GM19351 (cell line): ENCODE data around the gene HDAC1.
"Not testable (repeated sequence)": the region's sequence is repeated elsewhere in the genome, so short reads cannot be mapped to it uniquely, and the experiment has no call there.

Source experiments
- ATAC-seq: cut with Tn5 transposase; IDR thresholded peaks from one replicate; pipeline ENCODE4 v1.9.1; 2021; ENCODE audit warnings: mild to moderate bottlenecking, moderate library complexity; ENCODE audit not compliant: unreplicated experiment

Gene HDAC1

DNA sequence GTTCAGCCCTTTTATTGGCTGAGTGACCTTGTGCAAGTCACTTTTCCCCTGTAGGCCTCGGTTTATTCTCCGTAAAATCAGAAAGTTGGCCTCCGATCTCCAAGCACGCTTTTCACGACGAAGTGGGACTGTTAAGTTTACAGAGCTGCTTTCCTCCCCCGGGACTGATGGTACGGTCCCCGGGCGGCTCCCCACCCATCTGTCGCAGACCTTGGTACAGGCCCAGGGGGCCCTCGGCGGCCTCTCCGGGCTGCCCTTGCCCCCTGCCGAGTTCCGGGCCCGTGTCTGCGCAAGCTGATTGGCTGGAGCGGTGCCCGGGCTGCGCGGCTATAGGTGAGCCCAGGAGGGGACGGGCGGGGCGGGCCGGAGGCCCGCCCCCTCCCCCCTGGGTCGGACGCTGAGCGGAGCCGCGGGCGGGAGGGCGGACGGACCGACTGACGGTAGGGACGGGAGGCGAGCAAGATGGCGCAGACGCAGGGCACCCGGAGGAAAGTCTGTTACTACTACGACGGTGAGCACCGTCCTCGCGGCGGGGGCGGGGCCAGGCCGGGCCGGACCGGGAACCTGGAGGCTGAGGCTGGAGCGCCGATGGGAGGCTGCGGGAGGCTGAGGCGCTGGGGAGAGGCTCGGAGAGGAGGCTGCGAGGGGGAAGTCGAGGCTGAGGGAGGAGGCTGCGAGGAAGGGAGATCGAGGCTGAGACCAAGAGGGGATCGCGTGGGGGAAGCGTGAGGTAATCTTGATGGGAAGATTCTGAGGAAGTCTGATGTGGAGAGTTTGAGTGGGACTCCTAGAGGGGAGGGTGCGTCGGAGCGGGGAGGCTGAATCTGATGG lies at the start of gene HDAC1:
HDAC1 (plus strand) TSS at position 376 of the 831 bp plus-strand sequence; CDS start at position 463, 87 bp downstream.
- peak; percentile 98 for ATAC-seq

DNA sequence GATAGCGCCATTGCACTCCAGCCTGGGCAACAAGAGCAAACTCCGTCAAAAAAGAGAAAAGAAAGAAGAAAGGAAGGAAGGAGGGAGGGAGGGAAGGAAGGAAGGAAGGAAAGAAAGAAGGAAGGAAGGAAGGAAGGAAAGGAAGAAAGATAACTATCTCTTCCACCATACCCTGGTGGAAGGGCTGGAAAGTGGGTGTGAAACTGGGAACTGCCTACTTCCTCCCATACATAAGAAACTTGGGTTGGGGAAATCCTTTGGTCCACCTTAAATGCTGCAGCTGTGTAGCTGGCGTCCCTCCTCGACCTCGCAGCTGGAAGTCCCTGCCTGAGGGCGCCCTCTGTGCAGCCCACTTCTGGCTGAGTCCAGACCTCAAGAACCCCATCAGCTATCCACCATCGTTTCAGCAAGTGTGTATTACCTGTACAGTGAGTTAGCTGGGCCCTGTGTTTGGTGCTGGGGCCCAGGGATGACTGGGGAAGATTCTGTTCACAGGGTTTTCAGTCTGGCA lies 49.5 kb upstream of the HDAC1 start:
- no peak for ATAC-seq

DNA sequence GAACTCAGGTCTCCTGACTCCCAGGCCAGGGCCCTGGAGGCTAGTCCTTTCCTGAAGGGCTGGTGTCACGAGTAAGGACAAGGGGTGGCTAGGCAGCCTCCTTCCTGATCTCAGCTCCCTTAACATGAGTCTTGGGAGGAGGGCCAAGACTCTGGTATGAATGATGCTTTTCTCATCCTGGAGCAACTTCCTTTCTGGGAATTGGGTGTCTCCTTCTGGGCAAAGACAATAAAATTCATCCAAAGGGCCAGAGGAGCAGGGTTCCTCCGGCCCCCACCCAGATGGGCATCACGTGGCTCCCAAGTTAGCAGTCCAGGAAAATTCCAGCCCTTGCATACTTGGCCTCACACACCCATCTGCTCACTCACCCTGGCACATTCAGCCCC lies 45.0 kb upstream of the HDAC1 start, which contains the start of gene FAM167B:
FAM167B (plus strand) TSS at position 335 of the 386 bp plus-strand sequence. CDS start 200 bp downstream, outside the sequence.
- no peak for ATAC-seq

DNA sequence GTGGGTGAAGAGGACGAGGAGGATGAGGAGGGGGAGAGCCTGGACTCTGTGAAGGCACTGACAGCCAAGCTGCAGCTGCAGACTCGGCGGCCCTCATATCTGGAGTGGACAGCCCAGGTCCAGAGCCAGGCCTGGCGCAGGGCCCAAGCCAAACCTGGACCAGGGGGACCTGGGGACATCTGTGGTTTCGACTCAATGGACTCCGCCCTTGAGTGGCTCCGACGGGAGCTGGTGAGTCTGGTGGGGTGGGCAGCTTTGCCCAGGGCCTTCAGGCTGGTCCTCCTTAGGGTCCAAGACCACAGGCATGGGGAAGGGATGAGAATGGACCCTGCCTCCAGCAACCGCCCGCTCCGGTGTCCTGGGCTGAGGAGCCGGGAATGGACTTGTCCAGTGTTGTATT lies 44.4 kb upstream of the HDAC1 start:
- ATAC-seq = no peak

DNA sequence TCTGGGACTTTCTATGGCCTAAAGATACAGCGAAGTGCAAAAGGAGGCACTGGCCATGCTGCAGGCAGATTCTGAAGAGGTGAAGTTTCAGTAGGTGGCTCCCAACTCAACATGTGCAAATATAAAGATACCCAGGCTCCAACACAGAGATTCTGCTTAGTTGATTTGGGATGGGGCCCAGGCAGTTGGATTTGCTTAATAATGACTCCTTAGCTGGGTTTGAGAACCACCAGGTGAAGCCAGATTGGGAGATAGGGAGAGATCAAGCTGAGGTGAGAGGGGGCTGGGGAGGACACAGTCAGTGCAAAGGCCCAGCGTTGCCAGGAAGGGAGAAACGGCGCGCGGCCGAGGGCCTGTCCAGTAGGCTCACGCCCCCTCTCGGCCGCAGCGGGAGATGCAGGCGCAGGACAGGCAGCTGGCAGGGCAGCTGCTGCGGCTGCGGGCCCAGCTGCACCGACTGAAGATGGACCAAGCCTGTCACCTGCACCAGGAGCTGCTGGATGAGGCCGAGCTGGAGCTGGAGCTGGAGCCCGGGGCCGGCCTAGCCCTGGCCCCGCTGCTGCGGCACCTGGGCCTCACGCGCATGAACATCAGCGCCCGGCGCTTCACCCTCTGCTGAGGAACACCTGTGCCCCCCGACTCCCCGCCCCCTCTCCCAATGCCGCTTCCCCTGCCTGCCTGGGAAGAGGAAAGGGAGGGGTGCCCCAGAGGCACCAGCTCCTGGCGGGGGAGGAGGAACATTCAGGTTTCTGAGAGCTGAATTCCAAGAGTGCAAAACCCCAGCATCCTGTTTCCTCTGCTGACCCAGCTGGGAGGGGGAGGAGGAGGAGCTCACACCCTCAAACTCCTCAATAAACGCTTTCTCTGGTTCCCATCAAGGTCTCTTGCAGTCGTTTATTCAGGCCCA lies 43.6 kb upstream of the HDAC1 start:
- ATAC-seq = no peak

DNA sequence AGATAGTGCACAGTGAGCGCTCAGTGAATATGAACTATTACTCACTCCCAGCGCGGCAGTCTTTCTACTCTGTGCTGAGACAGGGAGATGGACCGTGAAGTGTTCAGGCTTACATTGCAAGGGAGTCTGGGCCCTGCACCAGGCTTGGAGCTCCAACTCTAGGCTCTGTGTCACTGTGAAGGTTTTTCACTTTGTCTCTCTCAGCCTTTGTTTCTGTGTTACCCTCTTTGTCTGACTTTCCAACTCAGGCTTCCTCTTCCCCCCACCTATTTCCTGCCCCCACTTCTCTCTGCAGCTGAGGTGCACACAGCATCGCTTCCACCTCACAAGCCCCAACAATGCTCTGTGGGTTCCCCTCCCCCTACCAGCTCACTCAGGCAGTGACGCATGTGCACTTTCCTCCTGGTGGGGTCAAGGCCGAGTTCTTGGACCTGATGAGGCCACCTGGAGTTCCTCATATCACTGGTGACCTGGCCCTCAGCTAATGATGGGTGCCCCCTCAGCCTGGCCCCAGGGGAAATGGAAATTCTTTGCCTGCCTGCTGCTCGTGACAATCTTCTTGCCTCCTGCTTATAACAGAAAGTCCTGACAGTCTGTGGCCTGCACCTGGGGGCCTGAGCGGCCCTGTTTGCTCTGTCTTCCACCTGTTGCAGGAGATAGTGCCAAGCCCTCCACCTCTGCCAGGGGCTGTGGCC lies 41.9 kb upstream of the HDAC1 start:
- peak; percentile 51 for ATAC-seq

DNA sequence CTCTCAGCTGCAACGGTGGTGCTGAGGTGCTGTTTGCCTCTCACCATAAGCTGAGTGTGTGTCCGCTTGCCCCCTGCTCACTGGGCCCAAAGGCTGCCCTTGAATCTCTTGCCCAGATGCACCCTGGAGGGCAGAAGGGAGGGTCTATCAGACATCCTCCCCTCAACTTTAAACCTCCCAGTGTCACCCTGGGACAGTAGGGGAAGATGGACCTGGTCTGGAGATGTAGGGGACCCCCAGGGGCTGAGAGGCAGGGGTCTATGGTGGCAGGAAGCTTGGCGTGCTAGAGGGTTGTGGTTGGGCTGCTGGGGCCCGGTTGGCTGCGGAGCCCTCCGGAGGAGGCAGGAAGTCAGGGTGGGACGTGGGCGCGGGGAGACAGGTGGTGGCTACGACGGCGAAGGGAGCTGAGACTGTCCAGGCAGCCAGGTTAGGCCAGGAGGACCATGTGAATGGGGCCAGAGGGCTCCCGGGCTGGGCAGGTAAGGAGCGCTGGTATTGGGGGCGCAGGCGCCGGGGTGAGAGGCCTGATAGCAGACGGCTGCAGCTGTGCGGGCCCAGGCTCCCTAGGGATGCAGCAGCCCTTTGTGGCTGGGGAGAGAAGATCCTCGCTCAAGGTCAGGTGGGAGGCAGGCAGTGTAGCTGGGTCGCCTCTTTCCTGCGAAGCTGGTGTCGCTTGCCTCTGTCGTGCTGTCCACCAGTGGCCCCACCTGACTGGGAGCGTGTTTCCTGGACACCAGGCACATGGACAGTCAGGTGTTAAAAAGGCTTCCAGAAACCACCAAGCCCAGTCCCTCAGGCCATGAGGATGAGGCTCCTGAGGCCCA lies 40.8 kb upstream of the HDAC1 start, which contains the start of gene LCK:
LCK (plus strand) TSS at position 373 of the 824 bp plus-strand sequence. CDS start 23,065 bp downstream, outside the sequence.
- peak; percentile 29 for ATAC-seq

DNA sequence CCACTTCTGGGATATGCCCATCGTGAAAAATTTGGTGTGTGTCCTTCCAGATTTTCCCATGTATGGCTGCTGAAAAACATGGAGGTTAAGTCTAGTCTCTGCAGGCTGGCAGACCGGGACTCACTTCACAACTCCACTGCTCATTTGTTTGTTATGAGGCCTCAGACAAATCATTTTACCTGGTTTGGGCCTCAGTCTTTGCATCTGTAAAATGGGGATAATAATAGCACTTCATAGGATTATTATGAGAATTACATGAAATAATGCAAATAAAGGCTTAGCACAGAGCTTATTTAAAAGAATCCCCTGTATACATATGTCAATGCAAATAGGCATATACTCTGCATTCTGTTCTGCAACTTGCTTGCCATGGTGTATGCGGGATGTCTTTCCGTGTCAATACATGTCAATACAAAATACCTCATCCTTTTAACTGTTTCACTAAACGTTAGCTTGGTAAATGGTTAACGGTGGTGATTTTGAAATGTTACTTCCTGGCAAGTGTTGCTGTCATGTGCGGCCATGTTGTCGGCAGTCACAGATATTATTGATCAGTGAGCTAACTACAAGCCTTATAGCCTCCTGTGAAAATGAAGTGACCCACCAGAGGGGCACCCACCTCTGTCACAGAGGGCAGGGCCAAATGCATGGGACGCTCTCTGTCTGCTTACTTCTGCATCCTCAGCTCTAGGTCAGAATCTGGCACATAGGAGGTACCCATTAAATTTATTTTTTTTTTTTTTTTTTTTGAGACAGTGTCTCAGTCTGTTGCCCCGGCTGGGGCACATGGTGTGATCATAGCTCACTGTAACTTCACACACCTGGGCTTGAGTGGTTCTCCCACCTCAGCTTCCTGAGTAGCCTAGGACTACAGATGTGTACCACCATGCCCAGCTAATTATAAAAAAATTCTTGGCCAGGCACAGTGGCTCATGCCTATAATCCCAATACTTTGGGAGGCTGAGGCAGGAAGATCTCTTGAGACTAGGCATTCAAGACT lies 36.5 kb upstream of the HDAC1 start:
- no peak for ATAC-seq

DNA sequence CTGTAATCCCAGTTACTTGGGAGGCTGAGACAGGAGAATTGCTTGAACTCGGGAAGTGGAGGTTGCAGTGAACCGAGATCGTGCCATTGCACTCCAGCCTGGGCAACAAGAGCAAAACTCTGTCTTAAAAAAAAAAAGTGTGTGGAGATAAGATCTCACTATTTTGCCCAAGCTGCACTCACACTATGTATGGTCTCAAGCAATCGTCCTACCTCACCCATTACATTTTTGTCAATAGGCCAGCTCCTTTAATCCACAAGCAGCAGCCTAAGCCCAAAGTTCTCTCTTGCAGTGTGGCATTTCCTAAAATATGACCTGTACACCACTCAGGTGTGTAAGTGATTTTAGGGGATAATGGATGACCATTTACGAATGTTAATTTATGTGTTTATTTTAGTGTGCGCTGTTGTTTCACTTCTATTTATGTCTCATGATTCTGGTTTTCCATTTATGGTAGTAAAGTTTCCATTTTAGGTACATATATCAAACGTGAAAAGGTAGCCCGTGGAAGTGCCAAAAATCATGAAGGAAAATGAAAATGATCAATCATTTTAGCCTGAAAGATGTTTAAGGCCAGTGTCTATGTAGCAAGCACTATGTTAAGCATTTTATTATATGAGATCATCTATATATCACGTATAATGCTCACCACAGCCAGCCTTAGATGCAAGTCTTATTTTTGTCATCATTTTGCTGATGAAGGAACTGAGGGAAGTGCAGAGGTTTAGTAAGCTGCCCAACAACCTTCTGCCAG lies 35.2 kb upstream of the HDAC1 start:
- no peak for ATAC-seq

DNA sequence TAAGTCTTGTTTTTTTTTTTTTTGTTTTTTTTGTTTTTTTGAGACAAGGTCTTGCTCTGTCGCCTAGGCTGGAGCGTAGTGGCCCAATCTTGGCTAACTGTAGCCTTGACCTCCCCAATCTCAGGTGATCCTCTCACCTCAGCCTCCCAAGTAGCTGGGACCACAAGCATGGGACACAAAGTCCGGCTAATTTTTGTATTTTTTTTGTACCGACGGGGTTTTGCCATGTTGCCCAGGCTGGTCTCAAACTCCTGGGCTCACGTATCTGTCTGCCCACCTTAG lies 34.7 kb upstream of the HDAC1 start:
- ATAC-seq = no peak

DNA sequence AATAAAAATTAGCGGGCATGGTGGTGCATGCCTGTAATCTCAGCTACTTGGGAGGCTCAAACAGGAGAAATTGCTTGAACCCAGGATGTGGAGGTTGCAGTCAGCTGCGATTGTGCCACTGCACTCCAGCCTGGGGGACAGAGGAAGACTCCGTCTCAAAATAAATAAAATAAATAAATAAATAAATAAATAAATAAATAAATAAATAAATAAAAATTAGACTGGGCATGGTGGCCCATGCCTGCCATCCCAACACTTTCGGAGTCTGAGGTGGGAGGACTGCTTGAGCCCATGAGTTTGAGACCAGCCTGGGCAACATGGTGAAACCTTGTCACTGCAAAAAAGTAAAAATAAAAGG lies 28.7 kb upstream of the HDAC1 start:
- not testable (repeated sequence) for ATAC-seq

DNA sequence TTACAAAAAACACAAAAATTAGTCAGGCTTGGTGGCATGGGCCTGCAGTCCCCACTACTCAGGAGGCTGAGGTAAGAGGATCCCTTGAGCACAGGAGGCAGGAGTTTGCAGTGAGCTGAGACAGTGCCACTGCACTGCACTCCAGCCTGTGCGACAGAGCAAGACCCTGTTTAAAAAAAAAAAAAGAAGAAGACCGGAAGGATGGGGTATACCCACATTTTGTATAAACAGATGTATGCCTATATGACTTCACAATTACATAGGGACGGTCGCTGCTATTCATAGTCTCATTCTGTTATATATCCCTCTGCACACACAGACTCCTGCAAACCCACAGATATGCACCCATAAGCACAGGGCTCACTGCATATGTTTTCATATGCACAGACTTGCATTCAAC lies 28.1 kb upstream of the HDAC1 start:
- no peak for ATAC-seq

DNA sequence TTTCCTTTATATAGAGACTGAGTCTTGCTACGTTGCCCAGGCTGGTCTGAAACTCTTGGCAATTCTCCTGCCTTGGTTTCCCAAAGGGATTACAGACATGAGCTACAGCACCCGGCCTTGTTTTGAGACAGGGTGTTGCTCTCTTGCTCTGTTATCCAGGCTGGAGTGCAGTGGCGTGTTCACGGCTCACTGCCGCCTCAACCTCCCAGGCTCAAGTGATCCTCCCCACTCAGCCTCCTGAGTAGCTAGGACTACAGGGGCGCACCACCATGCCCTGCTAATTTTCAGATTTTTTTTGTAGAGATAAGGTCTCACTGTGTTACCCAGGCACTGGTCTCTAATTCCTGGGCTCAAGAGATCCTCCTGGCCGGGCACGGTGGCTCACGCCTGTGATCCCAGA lies 26.0 kb upstream of the HDAC1 start:
- no peak for ATAC-seq

DNA sequence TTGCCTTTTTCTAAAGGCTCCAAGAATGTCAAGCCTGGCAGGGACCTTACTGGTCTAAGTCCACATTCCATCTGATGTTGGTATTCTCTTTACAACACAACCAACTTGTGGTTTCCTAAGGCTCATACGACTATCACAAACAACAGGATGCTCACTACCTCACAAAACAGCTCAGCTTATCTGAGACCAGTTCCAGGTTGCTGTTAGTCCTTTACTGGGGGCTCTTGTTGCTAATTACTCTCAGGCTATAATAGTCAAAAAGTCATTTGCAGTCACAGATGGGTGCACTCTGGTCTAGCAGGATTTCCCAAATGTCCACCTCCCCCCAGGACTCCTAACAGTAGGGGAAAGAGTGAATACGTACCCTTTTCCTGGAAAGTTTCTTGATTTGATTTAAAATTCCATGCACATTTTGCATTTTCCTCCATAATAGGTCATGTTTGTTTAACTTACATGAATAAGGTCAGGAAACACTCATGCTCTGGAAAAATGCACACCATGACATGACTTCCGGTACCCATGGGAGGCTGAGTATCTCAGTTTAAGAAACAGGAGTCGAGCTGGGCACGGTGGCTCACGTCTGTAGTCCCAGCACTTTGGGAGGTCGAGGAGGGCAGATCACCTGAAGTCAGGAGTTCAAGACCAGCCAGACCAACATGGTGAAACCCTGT lies 24.8 kb upstream of the HDAC1 start:
- no peak for ATAC-seq

DNA sequence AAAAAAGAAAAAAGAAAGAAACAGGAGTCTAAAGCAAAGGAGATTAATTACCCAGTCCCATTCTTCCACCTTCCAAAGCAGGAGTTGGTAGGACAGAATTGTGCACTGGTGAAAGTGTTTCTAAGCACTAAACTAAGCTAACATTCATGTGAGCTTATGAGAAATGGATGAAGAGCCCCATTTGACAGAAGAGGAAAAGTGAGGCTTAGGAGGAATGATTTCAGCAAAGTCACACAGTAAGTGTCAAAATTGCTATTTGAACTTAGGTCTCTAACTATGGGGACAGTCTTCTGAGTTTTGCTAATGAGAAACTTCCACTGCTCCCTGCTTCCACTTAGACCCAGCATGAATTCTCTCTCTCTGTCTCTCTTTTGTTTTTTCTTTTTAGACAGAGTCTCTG lies 22.1 kb upstream of the HDAC1 start:
- no peak for ATAC-seq

DNA sequence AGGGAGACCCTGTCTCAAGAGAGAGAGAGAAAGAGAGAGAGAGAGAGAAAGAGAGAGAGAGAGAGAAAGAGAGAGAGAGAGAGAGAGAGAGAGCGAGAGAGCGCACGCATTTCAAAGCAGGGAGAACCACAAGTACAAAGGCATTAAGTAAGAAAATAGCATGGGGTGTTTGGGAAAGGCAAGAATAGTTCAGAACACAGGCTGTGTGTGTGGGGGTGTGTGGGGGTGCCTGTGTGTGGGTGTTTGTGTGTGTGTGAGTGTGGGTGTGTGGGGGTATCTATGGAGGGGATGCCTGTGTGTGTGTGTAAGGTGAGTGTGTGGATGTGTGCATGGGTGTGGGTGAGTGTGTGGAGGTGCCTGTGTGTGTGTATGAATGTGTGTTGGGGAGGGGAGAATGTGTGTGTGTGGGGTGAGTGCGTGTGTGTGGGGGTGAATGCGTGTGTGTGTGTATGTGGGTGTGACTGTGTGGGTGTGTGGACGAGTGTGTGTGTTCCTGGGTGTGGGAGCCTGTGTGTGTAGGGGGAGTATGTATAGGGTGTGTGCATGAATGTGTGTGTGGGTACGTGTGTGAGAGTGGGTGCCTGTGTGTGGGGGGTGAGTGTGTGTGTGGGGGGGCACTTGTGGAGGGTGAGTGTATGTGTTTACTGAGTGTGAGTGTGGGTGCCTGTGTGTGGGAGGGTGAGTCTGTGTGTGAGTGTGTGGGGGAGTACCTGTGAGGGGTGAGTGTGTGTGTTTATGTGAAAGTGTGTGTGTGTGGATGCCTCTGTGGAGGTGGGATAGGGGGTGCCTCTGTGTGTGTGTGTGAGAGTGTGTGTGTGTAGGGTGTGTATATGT lies 19.1 kb upstream of the HDAC1 start:
- no peak for ATAC-seq
